ENCODE data around the gene AAMP.

The AAMP gene

GRCh38 chr2:218280260-218280870, 10.4 kb upstream of the AAMP start:
- TF ChIP-seq CTCF (IDR thresholded peaks at IDR 0.05): no peak
- no peak for DNase-seq (ENCODE audit: low spot score)
- Histone ChIP-seq H3K27ac (peak overlapping the region in 1 of 2 donors; percentile 46), H3K4me3 (no peak overlapping the region)

GRCh38 chr2:218278531-218279360, 8.8 kb upstream of the AAMP start:
- peak overlapping the region in 1 of 2 donors; percentile 46 for H3K27ac ChIP-seq
- no peak for TF ChIP-seq CTCF (IDR thresholded peaks at IDR 0.05)
- DNase-seq (ENCODE audit: low spot score): no peak
- no peak overlapping the region for H3K4me3 ChIP-seq

- Histone ChIP-seq H3K27ac (peak overlapping the region in 1 of 2 donors; percentile 46), H3K4me3 (no peak overlapping the region)
- no peak for TF ChIP-seq CTCF (IDR thresholded peaks at IDR 0.05)
- no peak for DNase-seq (ENCODE audit: low spot score)
Measured at GRCh38 chr2:218277921-218278320, 8.0 kb upstream of the AAMP start.

DNA sequence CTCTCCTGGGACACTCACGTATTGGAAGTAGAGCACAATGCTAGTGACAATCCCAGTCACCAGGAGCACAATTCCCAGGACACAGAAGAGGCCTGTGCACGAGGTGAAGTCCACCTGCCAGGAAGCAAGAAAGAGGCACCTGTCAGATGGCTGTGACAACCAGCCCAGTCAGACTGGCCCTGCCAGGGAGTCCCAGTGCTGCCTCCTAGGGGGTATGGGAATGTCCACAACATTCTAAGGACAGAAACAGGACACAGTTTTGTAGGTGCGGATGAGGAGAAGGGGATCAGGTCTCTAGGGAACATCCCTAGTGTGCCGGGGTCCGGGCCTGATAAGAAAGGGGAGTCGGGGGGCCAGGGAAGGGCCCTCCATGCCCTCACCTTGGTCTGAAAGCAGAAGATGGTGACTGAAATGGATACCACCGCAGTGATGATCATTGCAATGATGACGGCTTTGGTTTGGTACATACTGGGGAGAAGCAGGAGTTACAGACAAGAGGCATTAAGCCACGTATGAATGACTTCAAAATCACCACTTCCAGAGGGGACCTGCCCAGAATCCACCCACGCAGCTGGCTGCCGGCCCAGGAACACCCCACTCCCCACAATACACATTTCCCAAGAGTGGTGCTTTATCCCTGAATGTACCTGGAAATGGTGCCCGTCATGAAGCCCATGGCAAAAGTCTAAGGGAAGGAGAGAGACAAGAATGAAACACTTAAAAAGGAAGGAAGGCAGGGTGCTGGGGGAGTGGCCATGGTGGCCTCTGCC, 7.2 kb upstream of the AAMP start:
- no peak for DNase-seq (ENCODE audit: low spot score)
- TF ChIP-seq CTCF (IDR thresholded peaks at IDR 0.05): no peak
- Histone ChIP-seq H3K27ac (peak overlapping the region in 1 of 2 donors; percentile 46), H3K4me3 (no peak overlapping the region)

GRCh38 chr2:218275371-218276072, 5.6 kb upstream of the AAMP start:
- no peak for TF ChIP-seq CTCF (IDR thresholded peaks at IDR 0.05)
- DNase-seq (ENCODE audit: low spot score): no peak
- Histone ChIP-seq H3K4me3 (no peak overlapping the region), H3K27ac (peak overlapping the region in 1 of 2 donors; percentile 56)

DNA sequence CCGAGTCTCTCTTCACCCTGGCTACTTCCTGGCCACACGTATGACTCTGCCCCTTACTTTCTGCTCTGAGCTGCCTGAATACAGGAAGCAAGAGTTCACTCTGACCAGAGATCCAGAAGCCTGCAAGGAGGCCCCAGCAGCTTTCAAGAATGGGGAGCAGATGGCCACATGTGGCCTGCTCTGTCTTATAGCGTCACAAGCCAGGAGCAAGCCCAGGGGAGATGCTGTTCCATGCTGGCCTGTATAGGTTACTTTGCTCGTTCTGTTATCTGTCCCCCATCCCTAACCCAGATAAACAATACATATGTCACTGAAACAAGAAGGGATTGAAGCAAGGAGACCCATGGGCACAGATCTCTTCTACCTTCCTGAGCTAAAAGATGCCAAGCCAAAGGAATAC, 4.6 kb upstream of the AAMP start:
- no peak for TF ChIP-seq CTCF (IDR thresholded peaks at IDR 0.05)
- Histone ChIP-seq H3K4me3 (no peak overlapping the region), H3K27ac (peak overlapping the region in 1 of 2 donors; percentile 56)
- no peak for DNase-seq (ENCODE audit: low spot score)
